Heart left ventricle (tissue), 16 donors: Measurements from ENCODE around the gene GPR32. TPM values are rescaled to one million over a fixed set of nuclear protein-coding genes. Genes with fewer than 3 reads are reported as not detected.
"Not testable (repeated sequence)": the region's sequence is repeated elsewhere in the genome, so short reads cannot be mapped to it uniquely, and the experiment has no call there.

ENCODE experiments used
- ATAC-seq, 4 donors: fragments of 200-7000 bp; cut with Tn5 transposase; one replicate each; pipeline ENCODE4 v1.9.1; 2020 to 2022; ENCODE audit warnings: moderate library complexity in 4 of 4, mild to moderate bottlenecking in 3 of 4, moderate number of reproducible peaks in 1 of 4
- DNase-seq, 5 donors: peaks; one replicate each; pipeline ENCODE4 v3.0.0-alpha.2; 2020
- H3K27ac ChIP-seq, 12 donors: fragments of 200-600 bp; sonication (generic) in 4 of 12; one replicate each; pipeline versions ENCODE4 v1.5.0 to v1.8.0; 2016 to 2022; ENCODE audit warnings: mild to moderate bottlenecking in 2 of 12
- H3K27me3 ChIP-seq, 9 donors: fragments of 200-600 bp; sonication (generic) in 2 of 9; one replicate each; pipeline versions ENCODE4 v1.5.1 to v1.8.0; 2016 to 2022; ENCODE audit warnings: mild to moderate bottlenecking in 3 of 9
- H3K36me3 ChIP-seq, 9 donors: fragments of 200-600 bp; sonication (generic) in 2 of 9; one replicate each; pipeline versions ENCODE4 v1.5.0 to v1.8.0; 2018 to 2022; ENCODE audit warnings: mild to moderate bottlenecking in 2 of 9
- H3K4me1 ChIP-seq, 12 donors: fragments of 200-600 bp; sonication (generic) in 4 of 12; one replicate each; pipeline versions ENCODE4 v1.5.0 to v1.8.0; 2016 to 2022; ENCODE audit warnings: mild to moderate bottlenecking in 3 of 12
- H3K4me3 ChIP-seq, 12 donors: fragments of 200-600 bp; sonication (generic) in 4 of 12; one replicate each; pipeline versions ENCODE4 v1.5.0 to v1.8.0; 2017 to 2022; ENCODE audit warnings: mild to moderate bottlenecking in 9 of 12, moderate library complexity in 4 of 12
- H3K9me3 ChIP-seq, 12 donors: fragments of 200-600 bp; sonication (generic) in 4 of 12; one replicate each; pipeline versions ENCODE4 v1.5.0 to v1.8.0; 2016 to 2022; ENCODE audit warnings: mild to moderate bottlenecking in 1 of 12
- CTCF ChIP-seq, 12 donors: fragments of 200-600 bp; sonication (generic) in 4 of 12; IDR thresholded peaks; one replicate each; pipeline versions ENCODE4 v1.5.0 to v1.8.0; 2018 to 2022; ENCODE audit warnings: antibody characterized with exemption in 12 of 12, mild to moderate bottlenecking in 5 of 12
- POLR2A ChIP-seq, 2 donors: fragments of 450-650 bp; IDR thresholded peaks; one replicate each; pipeline ENCODE4 v1.6.1; 2017; ENCODE audit warnings: antibody characterized with exemption in 2 of 2, mild to moderate bottlenecking in 2 of 2, moderate library complexity in 2 of 2
- WGBS, 4 donors: extraction: QIAGEN DNeasy Blood & Tissue Kit in 2 of 4; methylation state at CpG; one replicate each; pipeline versions ENCODE4 v1.1.5 to v1.1.7; 2013 to 2018; 5-methylcytosine and 5-hydroxymethylcytosine counted together
- intact Hi-C, 10 donors: fragments of 100-400 bp; cut with DNase I; formaldehyde crosslinking; loops; one replicate each; pipeline versions ENCODE4 v1.11.1 to v1.14.2; 2022
- polyA plus RNA-seq, 2 donors: library from polyadenylated mRNA; stranded (reverse); fragments of 200-250 nt; gene quantifications; one replicate each; pipeline ENCODE4 v1.2.3, GENCODE V29; 2013
- total RNA-seq, 9 donors: library from RNA; depleted of rRNA in 2 of 9; stranded (reverse); fragments of >200 nt in 2 of 9; fragmentation: NEBNext Ultra II Directional in 3 of 9; extraction: Animal tissue kit (Norgen Biotek cat#: 25700) in 3 of 9; gene quantifications; one replicate each; pipeline versions ENCODE4 v1.1.0 to v1.2.4, GENCODE V29; 2016 to 2023
- donor health status: ischemic (EF 13 %, LVEDD 7.1; RV severe dilation, severe dysfunction).
- donor health status: healthy with polysubstance abuse.
- donor health status: DM: no; HTN: yes; CAD: no.
- donor health status: DM: no; HTN: no; CAD: no.
- donor health status: ischemic (EF 25% LVEDD 6.9; RV normal size, moderate dysfunction).
- donor health status: ischemic (EF 25% LVEDD 5.7; RV mildly dilated, moderate dysfunction).
- donor health status: healthy.
- donor health status: DM: yes; HTN: yes; CAD: no.
- donor health status: ischemic (EF 35%, LVEDD 5.7; RV mildly dilated, moderate dysfunction).
- donor health status: nonischemic (EF 11% LVEDD 7.7; RV severe dilation, severe dysfunction).
- donor health status: DM: yes; HTN: yes; CAD: no.
- donor health status: PGD.
- donor health status: ischemic (EF 29% LVEDD 5.4; RV normal size, mild dysfunction).
- donor health status: nonischemic (EF 23%, LVEDD 6.1; RV moderate dilation, normal function).

Gene GPR32
- total and polyA plus RNA-seq, 11 donors, result not detected

- H3K4me1 ChIP-seq, result no peaks in the 10 kb centered on the region
- intact Hi-C loops, result no loop called here
- TF ChIP-seq POLR2A (IDR thresholded peaks at IDR 0.05), result no peak
- TF ChIP-seq CTCF (IDR thresholded peaks at IDR 0.05), result no peak
- DNase-seq, result no peak
- no peak for ATAC-seq
- 73 to 78% (median 76%) methylated on average over 7 of the region's 7 CpGs for WGBS, 4 donors
- no peaks in the 10 kb centered on the region for H3K9me3 ChIP-seq
- H3K36me3 ChIP-seq, result no peaks in the 10 kb centered on the region
- H3K27ac ChIP-seq, result no peak overlapping the region
- no peak overlapping the region for H3K4me3 ChIP-seq
- H3K27me3 ChIP-seq, result peaks cover 0 to 28% (median 0%) of the 10 kb centered on the region in 9 donors
Observed at GRCh38 chr19:50764409-50764808, 5.9 kb upstream of the GPR32 start.

- intact Hi-C loops, H3K9me3 ChIP-seq, H3K4me3 ChIP-seq, ATAC-seq, DNase-seq, H3K4me1 ChIP-seq, H3K27ac ChIP-seq, H3K36me3 ChIP-seq: not testable (repeated sequence)
- WGBS, 4 donors, result 73 to 77% (median 75%) methylated on average over 12 of the region's 12 CpGs
- peaks cover 0 to 38% (median 0%) of the 10 kb centered on the region in 9 donors for H3K27me3 ChIP-seq
Observed at GRCh38 chr19:50766746-50767145, 3.5 kb upstream of the GPR32 start.

GRCh38 chr19:50767263-50767662 is 3.0 kb upstream of the GPR32 start:
- H3K9me3 ChIP-seq, intact Hi-C loops, H3K4me3 ChIP-seq, DNase-seq, H3K4me1 ChIP-seq, H3K27ac ChIP-seq, H3K36me3 ChIP-seq, ATAC-seq: not testable (repeated sequence)
- WGBS, 4 donors, result 30 to 49% (median 39%) methylated on average over 5 of the region's 5 CpGs
- peaks cover 0 to 38% (median 0%) of the 10 kb centered on the region in 9 donors for H3K27me3 ChIP-seq

- TF ChIP-seq POLR2A (IDR thresholded peaks at IDR 0.05) (no peak), CTCF (IDR thresholded peaks at IDR 0.05) (no peak)
- no peak overlapping the region for H3K4me3 ChIP-seq
- H3K27me3 ChIP-seq, result peaks cover 0 to 46% (median 0%) of the 10 kb centered on the region in 9 donors
- 59 to 69% (median 66%) methylated on average over 5 of the region's 5 CpGs for WGBS, 4 donors
- H3K27ac ChIP-seq, result no peak overlapping the region
- H3K4me1 ChIP-seq, result no peaks in the 10 kb centered on the region
- no peak for ATAC-seq
- intact Hi-C loops, result no loop called here
- peaks cover 0 to 5% (median 0%) of the 10 kb centered on the region in 12 donors for H3K9me3 ChIP-seq
- no peak for DNase-seq
- H3K36me3 ChIP-seq, result no peaks in the 10 kb centered on the region
Observed at GRCh38 chr19:50768277-50768676, 2.0 kb upstream of the GPR32 start.

- TF ChIP-seq CTCF (IDR thresholded peaks at IDR 0.05) (no peak), POLR2A (IDR thresholded peaks at IDR 0.05) (no peak)
- Histone ChIP-seq H3K4me1 (no peaks in the 10 kb centered on the region), H3K27me3 (peaks cover 0 to 63% (median 0%) of the 10 kb centered on the region in 9 donors), H3K27ac (no peak overlapping the region), H3K36me3 (no peaks in the 10 kb centered on the region), H3K9me3 (peaks cover 0 to 5% (median 0%) of the 10 kb centered on the region in 12 donors), H3K4me3 (no peak overlapping the region)
- 84 to 88% (median 86%) methylated on average over 13 of the region's 13 CpGs for WGBS, 4 donors
- no peak for ATAC-seq
- intact Hi-C loops, result no loop called here
- DNase-seq, result no peak
Observed at GRCh38 chr19:50770888-50771287, 624 bp downstream of the GPR32 start.
